PC-9 (cell line): ENCODE measurements around the gene SP6. TPM values are rescaled to one million over a fixed set of nuclear protein-coding genes. Genes with fewer than 3 reads are reported as not detected.
A peak's percentile ranks its signal among the peaks of the same experiment; 100 is the strongest.

Source experiments
- BruUV-seq: library from RNA; stranded (reverse); fragments of 400-500 nt; replicated peaks from 2 replicates; lab custom pipeline; 2021; lab: Mats Ljungman, UMichigan
- CTCF ChIA-PET: fragments of 300-600 bp; sonication (Branson Sonifier 250); formaldehyde crosslinking; loops from one replicate; lab custom pipeline; 2022; ENCODE audit warnings: antibody characterized with exemption; lab: Charles Lee
- POLR2A ChIA-PET: fragments of 300-600 bp; sonication (Branson Sonifier 250); formaldehyde crosslinking; loops from one replicate; lab custom pipeline; 2022; ENCODE audit warnings: antibody characterized with exemption; ENCODE audit not compliant: unreplicated experiment; lab: Charles Lee
- DNase-seq, 2 experiments: peaks; one replicate each; pipeline versions ENCODE4 v3.0.0 to v3.0.0-alpha.2; 2015 to 2022; ENCODE audit warnings: mixed read lengths in 1 of 2
- H2AFZ ChIP-seq: fragments of 200-600 bp; sonication (generic); 2 replicates; pipeline ENCODE4 v1.8.1; 2017; ENCODE audit warnings: antibody characterized with exemption
- H3F3A ChIP-seq: fragments of 200-600 bp; sonication (generic); 2 replicates; pipeline ENCODE4 v1.8.1; 2017; ENCODE audit warnings: antibody characterized with exemption, mild to moderate bottlenecking, low read depth; ENCODE audit not compliant: insufficient read depth
- H3K27ac ChIP-seq: fragments of 200-600 bp; sonication (generic); 2 replicates; pipeline ENCODE4 v1.6.1; 2016; ENCODE audit warnings: mixed run types
- H3K27me3 ChIP-seq: fragments of 200-600 bp; sonication (generic); 2 replicates; pipeline ENCODE4 v1.6.1; 2016; ENCODE audit warnings: low read depth, mixed run types; ENCODE audit not compliant: insufficient read depth
- H3K36me3 ChIP-seq: fragments of 200-600 bp; sonication (generic); 2 replicates; pipeline ENCODE4 v1.6.1; 2016; ENCODE audit warnings: low read depth, mixed run types
- H3K4me1 ChIP-seq: fragments of 200-600 bp; sonication (generic); replicated peaks from 2 replicates; pipeline ENCODE4 v1.6.1; 2016; ENCODE audit warnings: mixed run types; ENCODE audit not compliant: insufficient read depth
- H3K4me2 ChIP-seq: fragments of 200-600 bp; sonication (generic); 2 replicates; pipeline ENCODE4 v1.6.1; 2017; ENCODE audit warnings: mixed run types
- H3K4me3 ChIP-seq: fragments of 200-600 bp; sonication (generic); 2 replicates; pipeline ENCODE4 v1.6.1; 2016; ENCODE audit warnings: mixed run types
- H3K79me2 ChIP-seq: fragments of 200-600 bp; sonication (generic); 2 replicates; pipeline ENCODE4 v1.6.1; 2017; ENCODE audit warnings: low read depth, mixed run types
- H3K9me2 ChIP-seq: fragments of 200-600 bp; sonication (generic); 2 replicates; pipeline ENCODE4 v1.8.1; 2017; ENCODE audit warnings: mild to moderate bottlenecking; ENCODE audit not compliant: insufficient read depth
- H3K9me3 ChIP-seq: fragments of 200-600 bp; sonication (generic); 2 replicates; pipeline ENCODE4 v1.8.1; 2016; ENCODE audit warnings: low read depth; ENCODE audit not compliant: insufficient read depth
- H4K20me1 ChIP-seq: fragments of 200-600 bp; sonication (generic); 2 replicates; pipeline ENCODE4 v1.8.1; 2017; ENCODE audit not compliant: insufficient read depth
- CTCF ChIP-seq: fragments of 200-600 bp; sonication (generic); conservative IDR thresholded peaks from 2 replicates; pipeline ENCODE4 v1.6.1; 2017; ENCODE audit warnings: mixed run types, antibody characterized with exemption, mild to moderate bottlenecking, moderate library complexity
- EZH2 ChIP-seq: fragments of 200-600 bp; sonication (generic); IDR thresholded peaks from 2 replicates; pipeline ENCODE4 v1.8.0; 2017; ENCODE audit warnings: antibody characterized with exemption, low read depth
- intact Hi-C: fragments of 100-400 bp; cut with micrococcal nuclease; formaldehyde crosslinking; loops from one replicate; pipeline ENCODE4 v1.10.0; 2022; ENCODE audit not compliant: unreplicated experiment
- total RNA-seq: library from RNA; stranded (reverse); gene quantifications from 2 replicates; pipeline ENCODE4 v1.2.3, GENCODE V29; 2021

The SP6 gene
- total RNA-seq, 1 experiment from 2014 or later = 13.3 TPM

GRCh38 chr17:47821424-47822391 lies 29.3 kb downstream of the SP6 start, which contains the start of gene OSBPL7:
Gene OSBPL7, minus strand, starts transcription at chr17:47821794. Its CDS starts 1,516 bp downstream, at chr17:47820278.
- H2AFZ ChIP-seq = peak within 1 kb of the TSS; percentile 66
- peaks cover 30% of the 10 kb centered on the region for H3K4me1 ChIP-seq
- no peaks in the 10 kb centered on the region for H3K9me2 ChIP-seq
- POLR2A ChIA-PET = interaction anchor here (0.6 to 1.0 kb wide), 3 partner anchors 10 to 1151 kb away, joined by 3 to 9 read pairs (median 5); partner anchors contain the start of genes ATP5MC1, LRRC46 and MRPL10
- DNase-seq = peak; percentile 81 to 90
- peak within 1 kb of the TSS; percentile 91 for H3K4me2 ChIP-seq
- peaks cover 38% of the 10 kb centered on the region for H3F3A ChIP-seq
- peak within 1 kb of the TSS; percentile 79 for H3K27ac ChIP-seq
- BruUV-seq = no TSS peak
- H3K36me3 ChIP-seq = peaks cover 36% of the 10 kb centered on the region
- H4K20me1 ChIP-seq = no peaks in the 10 kb centered on the region; the same call in 1 of the 2 replicates
- H3K4me3 ChIP-seq = peak within 1 kb of the TSS; percentile 90
- H3K27me3 ChIP-seq = no peaks in the 10 kb centered on the region
- no peaks in the 10 kb centered on the region for H3K9me3 ChIP-seq
- TF ChIP-seq EZH2 = no peak
- no peak; the same call in 1 of the 2 replicates for TF ChIP-seq CTCF
- CTCF ChIA-PET = interaction anchor here (0.5 to 0.6 kb wide), 3 partner anchors 10 to 206 kb away, joined by 3 to 5 read pairs (median 3); partner anchors contain the start of genes LRRC46 and MRPL10
- peaks cover 24% of the 10 kb centered on the region for H3K79me2 ChIP-seq
- intact Hi-C loops = loop anchor here (2.0 kb wide), 1 partner anchor 23 kb away; no protein-coding TSS in a partner anchor

- no peaks in the 10 kb centered on the region for H4K20me1 ChIP-seq
- intact Hi-C loops = loop anchor here (2.0 kb wide), 1 partner anchor 24 kb away; no protein-coding TSS in a partner anchor
- TSS peak; percentile 61 for BruUV-seq
- H3F3A ChIP-seq = peaks cover 38% of the 10 kb centered on the region
- no peaks in the 10 kb centered on the region for H3K27me3 ChIP-seq
- peak overlapping the region; percentile 66; the same call in 1 of the 2 replicates for H2AFZ ChIP-seq
- no peak for DNase-seq
- peaks cover 30% of the 10 kb centered on the region for H3K4me1 ChIP-seq
- H3K4me3 ChIP-seq = peak overlapping the region; percentile 90
- H3K27ac ChIP-seq = peak overlapping the region; percentile 79
- H3K36me3 ChIP-seq = peaks cover 30% of the 10 kb centered on the region
- TF ChIP-seq CTCF (no peak), EZH2 (no peak)
- ChIA-PET POLR2A (interaction anchor here (1.0 kb wide), 1 partner anchor 10 kb away, joined by 3 read pairs; the partner anchor contains the start of genes LRRC46 and MRPL10), CTCF (interaction anchor here (0.5 to 0.6 kb wide), 2 partner anchors 10 to 206 kb away, joined by 3 to 5 read pairs; partner anchors contain the start of genes LRRC46 and MRPL10)
- H3K9me2 ChIP-seq = no peaks in the 10 kb centered on the region
- peak overlapping the region; percentile 91 for H3K4me2 ChIP-seq
- no peaks in the 10 kb centered on the region for H3K9me3 ChIP-seq
- H3K79me2 ChIP-seq = peaks cover 24% of the 10 kb centered on the region
Observed at GRCh38 chr17:47821031-47821423, 29.9 kb downstream of the SP6 start.
